ENCODE data around the gene SLBP. TPM values are rescaled to one million over a fixed set of nuclear protein-coding genes. Genes with fewer than 3 reads are reported as not detected.
A peak's percentile ranks its signal among the peaks of the same experiment; 100 is the strongest.
"Not testable (repeated sequence)": the region's sequence is repeated elsewhere in the genome, so short reads cannot be mapped to it uniquely, and the experiment has no call there.

SLBP gene
- total RNA-seq, 1 donor from 2014 or later, result 45.8 TPM

DNA sequence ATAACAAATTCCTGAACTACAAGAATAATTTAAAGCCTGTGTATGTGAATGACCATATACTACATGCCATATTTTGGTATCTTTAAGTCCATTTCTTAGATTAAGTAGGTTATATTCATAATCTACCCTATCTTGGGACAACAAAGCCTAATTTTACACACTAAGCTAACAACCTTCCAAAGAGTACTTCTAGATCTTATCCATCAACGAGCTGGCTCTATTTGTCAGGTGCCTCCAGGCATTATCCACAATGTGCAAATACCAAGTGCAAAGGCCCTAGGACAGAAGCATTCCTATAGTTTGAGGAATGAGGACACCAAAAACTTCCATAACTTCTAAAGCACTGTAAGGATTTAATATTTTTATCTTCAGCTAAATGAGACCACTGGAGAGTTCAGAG lies 3.5 kb downstream of the SLBP start:
- DNase-seq (ENCODE audit: low spot score in 2 of 2, unreplicated experiment in 2 of 2), result no peak
- Mint-ChIP-seq H3K4me1 (peaks cover 48% of the 10 kb centered on the region), H3K9me3 (no peaks in the 10 kb centered on the region), H3K27ac (peak overlapping the region; percentile 93), H3K36me3 (peaks cover 16% of the 10 kb centered on the region), H3K4me3 (peak overlapping the region; percentile 85), H3K27me3 (ENCODE audit: low read depth) (no peaks in the 10 kb centered on the region)
- TF ChIP-seq CTCF (IDR thresholded peaks at IDR 0.05; ENCODE audit: unreplicated experiment), result no peak

GRCh38 chr4:1706358-1706757 lies 5.8 kb downstream of the SLBP start:
- Mint-ChIP-seq H3K36me3 (peaks cover 28% of the 10 kb centered on the region), H3K4me1 (peaks cover 40% of the 10 kb centered on the region), H3K27me3 (ENCODE audit: low read depth) (no peaks in the 10 kb centered on the region), H3K9me3 (no peaks in the 10 kb centered on the region), H3K4me3 (no peak overlapping the region), H3K27ac (peak overlapping the region; percentile 43)
- no peak for DNase-seq (ENCODE audit: low spot score in 2 of 2, unreplicated experiment in 2 of 2)
- TF ChIP-seq CTCF (IDR thresholded peaks at IDR 0.05; ENCODE audit: unreplicated experiment), result no peak

GRCh38 chr4:1705732-1706131 lies 6.4 kb downstream of the SLBP start:
- no peak overlapping the region for H3K4me3 Mint-ChIP-seq
- no peak for TF ChIP-seq CTCF (IDR thresholded peaks at IDR 0.05; ENCODE audit: unreplicated experiment)
- no peaks in the 10 kb centered on the region for H3K9me3 Mint-ChIP-seq
- no peaks in the 10 kb centered on the region for H3K27me3 Mint-ChIP-seq (ENCODE audit: low read depth)
- H3K27ac Mint-ChIP-seq, result no peak overlapping the region
- DNase-seq (ENCODE audit: low spot score in 2 of 2, unreplicated experiment in 2 of 2), result no peak
- peaks cover 35% of the 10 kb centered on the region for H3K4me1 Mint-ChIP-seq
- peaks cover 28% of the 10 kb centered on the region for H3K36me3 Mint-ChIP-seq

DNA sequence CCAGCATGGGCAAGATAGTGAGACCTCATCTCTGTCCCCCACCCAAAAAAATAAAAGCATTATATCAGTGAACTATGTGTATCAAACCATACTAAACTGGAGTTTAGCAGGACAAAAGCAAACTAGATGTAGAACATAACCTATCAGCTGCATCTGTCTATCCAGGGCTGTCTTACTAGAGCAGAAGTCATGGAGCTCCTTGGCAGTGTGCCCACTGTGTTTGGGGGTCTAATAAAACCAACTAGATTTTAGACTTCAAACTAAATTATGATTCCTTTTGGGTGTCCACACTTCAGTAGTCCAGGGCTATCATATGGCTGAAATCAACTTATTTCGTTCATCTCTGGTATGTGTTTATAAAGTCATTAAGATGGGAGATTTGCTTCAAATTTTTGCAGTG lies 8.3 kb downstream of the SLBP start:
- H3K36me3 Mint-ChIP-seq, result peaks cover 28% of the 10 kb centered on the region
- H3K9me3 Mint-ChIP-seq, result no peaks in the 10 kb centered on the region
- no peaks in the 10 kb centered on the region for H3K27me3 Mint-ChIP-seq (ENCODE audit: low read depth)
- H3K4me3 Mint-ChIP-seq, result no peak overlapping the region
- no peak for DNase-seq (ENCODE audit: low spot score in 2 of 2, unreplicated experiment in 2 of 2)
- TF ChIP-seq CTCF (IDR thresholded peaks at IDR 0.05; ENCODE audit: unreplicated experiment), result no peak
- no peak overlapping the region for H3K27ac Mint-ChIP-seq
- H3K4me1 Mint-ChIP-seq, result peaks cover 18% of the 10 kb centered on the region

GRCh38 chr4:1701671-1702070 lies 10.4 kb downstream of the SLBP start:
- peaks cover 23% of the 10 kb centered on the region for H3K36me3 Mint-ChIP-seq
- H3K27me3 Mint-ChIP-seq (ENCODE audit: low read depth); DNase-seq (ENCODE audit: low spot score in 2 of 2, unreplicated experiment in 2 of 2); H3K9me3 Mint-ChIP-seq; H3K4me3 Mint-ChIP-seq; H3K27ac Mint-ChIP-seq; H3K4me1 Mint-ChIP-seq: not testable (repeated sequence)

- no peaks in the 10 kb centered on the region for H3K27me3 Mint-ChIP-seq (ENCODE audit: low read depth)
- no peak overlapping the region for H3K4me3 Mint-ChIP-seq
- H3K9me3 Mint-ChIP-seq, result no peaks in the 10 kb centered on the region
- peaks cover 25% of the 10 kb centered on the region for H3K36me3 Mint-ChIP-seq
- no peak overlapping the region for H3K27ac Mint-ChIP-seq
- H3K4me1 Mint-ChIP-seq, result no peaks in the 10 kb centered on the region
- no peak for TF ChIP-seq CTCF (IDR thresholded peaks at IDR 0.05; ENCODE audit: unreplicated experiment)
- DNase-seq (ENCODE audit: low spot score in 2 of 2, unreplicated experiment in 2 of 2), result no peak
Observed at GRCh38 chr4:1695913-1696312, 16.2 kb downstream of the SLBP start.
